Forelimb muscle (tissue), 1 donor: ENCODE results near the gene IDE. TPM values are rescaled to one million over a fixed set of nuclear protein-coding genes. Genes with fewer than 3 reads are reported as not detected.

Source experiments
- DNase-seq: peaks from one replicate; pipeline ENCODE4 v3.0.0-alpha.2; 2013; ENCODE audit warnings: low read depth
- polyA plus RNA-seq: library from polyadenylated mRNA; unstranded; fragments of 120-200 nt; gene quantifications from one replicate; pipeline ENCODE4 v1.2.1, GENCODE V29; 2013; ENCODE audit not compliant: insufficient read length

Gene IDE
- polyA plus RNA-seq, 1 donor, result 15.3 TPM

GRCh38 chr10:92567952-92568600 lies 5.8 kb downstream of the IDE start:
- DNase-seq, result no peak

- DNase-seq, result no peak
Measured at GRCh38 chr10:92562424-92562823, 11.5 kb downstream of the IDE start.

GRCh38 chr10:92559046-92559445 lies 14.8 kb downstream of the IDE start:
- DNase-seq, result no peak

- no peak for DNase-seq
Measured at GRCh38 chr10:92553959-92554358, 19.9 kb downstream of the IDE start.

GRCh38 chr10:92552310-92552709 lies 21.6 kb downstream of the IDE start:
- DNase-seq, result no peak

- DNase-seq, result no peak
Measured at GRCh38 chr10:92550924-92551323, 23.0 kb downstream of the IDE start.

GRCh38 chr10:92547676-92548075 lies 26.2 kb downstream of the IDE start:
- no peak for DNase-seq

- no peak for DNase-seq
Measured at GRCh38 chr10:92545556-92545955, 28.3 kb downstream of the IDE start.

- no peak for DNase-seq
Measured at GRCh38 chr10:92544296-92544695, 29.6 kb downstream of the IDE start.

- no peak for DNase-seq
Measured at GRCh38 chr10:92542458-92542857, 31.4 kb downstream of the IDE start.

GRCh38 chr10:92541583-92541982 lies 32.3 kb downstream of the IDE start:
- no peak for DNase-seq

- no peak for DNase-seq
Measured at GRCh38 chr10:92538231-92538958, 35.5 kb downstream of the IDE start.

GRCh38 chr10:92530891-92531535 lies 42.9 kb downstream of the IDE start:
- no peak for DNase-seq

GRCh38 chr10:92530421-92530820 lies 43.5 kb downstream of the IDE start:
- no peak for DNase-seq

- DNase-seq, result no peak
Measured at GRCh38 chr10:92527716-92528115, 46.2 kb downstream of the IDE start.

GRCh38 chr10:92523639-92524038 lies 50.3 kb downstream of the IDE start:
- DNase-seq, result no peak

- peak; percentile 67 for DNase-seq
Measured at GRCh38 chr10:92517034-92517655, 56.7 kb downstream of the IDE start.

- DNase-seq, result no peak
Measured at GRCh38 chr10:92508866-92509265, 65.0 kb downstream of the IDE start.

- no peak for DNase-seq
Measured at GRCh38 chr10:92506336-92506735, 67.6 kb downstream of the IDE start.

GRCh38 chr10:92505044-92505443 lies 68.8 kb downstream of the IDE start:
- no peak for DNase-seq

- no peak for DNase-seq
Measured at GRCh38 chr10:92502296-92502808, 71.5 kb downstream of the IDE start.

GRCh38 chr10:92493362-92493761 lies 80.5 kb downstream of the IDE start:
- DNase-seq, result no peak
